Measurements from ENCODE around the gene DNAJC16.
A peak's percentile ranks its signal among the peaks of the same experiment; 100 is the strongest.
"Not testable (repeated sequence)": the region's sequence is repeated elsewhere in the genome, so short reads cannot be mapped to it uniquely, and the experiment has no call there.

Gene DNAJC16

DNA sequence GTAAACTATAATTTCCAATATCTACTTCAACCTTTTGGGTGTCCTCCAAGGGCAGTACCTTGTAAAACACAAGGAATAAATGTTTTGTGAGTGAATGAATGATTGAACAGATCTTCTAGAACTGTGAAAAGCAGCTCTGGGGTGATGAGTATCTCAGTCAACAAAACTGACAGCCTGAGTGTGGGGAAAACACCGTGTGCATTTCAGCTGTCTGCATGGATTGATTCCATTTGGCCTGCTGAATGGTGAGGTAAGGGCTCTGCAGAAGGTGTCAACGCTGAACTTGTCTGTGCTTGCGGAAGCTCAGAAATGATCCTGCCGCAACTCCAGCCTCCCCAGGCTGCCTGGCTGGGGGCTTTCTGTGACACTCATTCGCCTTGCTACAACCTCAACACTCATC lies 65.6 kb downstream of the DNAJC16 start:
- DNase-seq: no peak

DNA sequence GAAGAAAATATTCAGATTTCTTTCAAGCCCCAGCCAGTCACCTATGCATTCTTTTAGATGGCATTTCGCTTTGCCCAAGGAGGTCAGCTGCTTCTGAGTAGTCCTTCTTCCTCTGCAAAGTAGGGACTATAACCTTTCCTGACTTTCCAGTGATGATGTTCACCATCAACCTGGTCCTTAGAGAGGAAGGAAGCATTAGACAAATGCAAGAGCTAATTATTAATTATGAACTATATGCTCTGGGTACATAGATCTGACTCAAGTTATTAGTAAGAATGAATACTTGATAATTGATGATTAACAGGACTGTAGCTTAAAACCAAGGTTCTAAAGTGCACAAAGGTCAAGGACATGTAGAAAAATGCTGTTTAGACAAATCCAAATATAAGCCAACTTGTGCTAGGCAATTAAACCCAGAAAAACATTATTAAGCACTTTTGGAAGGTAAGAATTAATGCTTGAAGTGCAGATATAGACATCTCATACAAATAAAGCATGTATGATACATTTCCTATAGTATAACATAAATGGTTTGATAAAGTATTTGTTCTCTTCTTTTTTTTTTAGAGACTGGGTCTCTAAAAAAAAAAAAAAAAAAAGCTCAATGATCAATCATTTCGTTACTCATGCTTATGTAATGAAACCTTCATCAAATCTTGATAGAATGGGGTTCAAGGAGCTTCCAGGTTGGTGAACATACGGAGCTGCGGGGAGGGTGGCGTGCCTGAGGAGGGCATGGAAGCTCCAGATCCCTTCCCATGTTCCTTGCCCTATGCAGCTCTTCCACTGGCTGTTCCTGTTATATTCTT lies 69.4 kb downstream of the DNAJC16 start:
- DNase-seq: no peak

DNA sequence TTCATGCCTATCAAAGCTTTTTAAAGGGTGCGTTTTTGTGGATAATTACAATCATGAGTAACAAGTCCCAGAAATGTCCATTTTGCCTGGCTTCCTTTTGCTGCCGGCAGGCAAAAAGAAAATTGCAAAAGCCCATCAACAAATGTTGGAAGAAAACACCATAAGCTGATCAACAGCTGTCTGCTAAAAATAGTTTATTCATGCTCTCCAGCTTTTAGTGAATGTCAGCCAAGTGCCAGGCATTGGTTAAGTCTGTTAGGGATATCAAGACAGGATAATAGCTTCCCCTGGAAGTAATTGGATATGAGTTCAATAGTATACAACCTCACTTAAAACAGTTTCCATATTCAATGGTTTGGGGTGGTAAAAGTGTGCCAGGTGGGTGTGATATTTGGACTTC lies 71.8 kb downstream of the DNAJC16 start:
- DNase-seq: no peak

GRCh38 chr1:15603050-15603965 lies 76.7 kb downstream of the DNAJC16 start:
- peak; percentile 89 for DNase-seq

DNA sequence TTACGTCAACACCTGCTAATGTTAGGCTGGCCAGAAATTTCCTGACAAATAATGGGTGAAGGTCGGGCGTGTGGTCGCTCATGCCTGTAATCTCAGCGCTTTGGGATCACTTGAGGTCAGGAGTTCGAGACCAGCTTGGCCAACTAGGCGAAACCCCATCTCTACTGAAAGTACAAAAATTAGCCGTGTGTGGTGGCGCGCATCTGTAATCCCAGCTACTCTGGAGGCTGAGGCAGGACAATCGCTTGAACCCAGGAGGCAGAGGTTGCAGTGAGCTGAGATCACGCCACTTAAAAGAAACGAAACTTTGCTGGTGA lies 77.3 kb downstream of the DNAJC16 start:
- DNase-seq: not testable (repeated sequence)

GRCh38 chr1:15604400-15604799 lies 77.8 kb downstream of the DNAJC16 start:
- not testable (repeated sequence) for DNase-seq

DNA sequence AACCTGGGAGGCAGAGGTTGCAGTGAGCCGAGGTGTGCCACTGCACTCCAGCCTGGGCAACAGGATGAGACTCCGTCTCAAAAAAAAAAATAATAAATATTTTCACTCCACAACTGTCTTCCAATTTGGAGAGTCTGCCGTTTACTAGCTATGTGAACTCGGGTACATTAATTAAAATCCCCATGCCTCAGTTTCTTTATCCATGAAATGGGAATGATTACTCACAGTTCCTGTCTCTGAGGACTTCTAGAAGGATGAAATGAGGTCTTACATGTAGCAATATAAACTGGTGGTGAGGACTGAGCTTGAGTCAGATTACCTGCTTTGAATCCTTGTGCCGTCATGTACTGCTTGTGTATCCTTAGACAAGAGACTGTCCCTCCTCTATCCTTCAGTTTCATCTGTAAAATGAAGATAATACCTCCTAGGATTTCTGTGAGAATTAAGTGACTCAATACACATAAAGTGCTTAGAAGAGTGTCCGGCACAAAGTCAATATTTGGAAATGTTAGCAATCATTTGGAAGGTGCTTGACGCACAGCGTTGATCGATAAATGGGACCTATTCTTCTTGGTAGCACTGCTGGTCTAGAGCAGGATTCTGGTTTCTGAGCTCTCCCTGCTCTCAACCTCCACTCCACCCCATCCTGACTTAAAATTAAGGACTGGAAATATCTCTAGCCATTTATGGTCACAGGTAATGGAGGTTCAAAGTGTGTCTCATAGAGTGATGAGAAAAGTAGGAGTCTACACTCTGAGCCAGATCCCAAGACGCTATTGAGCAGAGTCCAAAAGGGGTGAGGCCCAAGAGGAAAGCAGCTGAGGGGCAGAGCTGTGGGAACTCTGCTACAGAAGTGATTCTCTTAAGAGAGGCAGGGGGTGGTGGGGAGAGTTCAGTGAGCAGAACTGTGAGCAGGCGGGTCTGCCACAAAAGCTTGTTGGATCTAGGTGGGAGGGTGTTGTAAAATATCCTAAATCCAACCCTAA lies 79.0 kb downstream of the DNAJC16 start:
- DNase-seq: no peak

- DNase-seq: no peak
Measured at GRCh38 chr1:15609631-15610030, 83.0 kb downstream of the DNAJC16 start.

DNA sequence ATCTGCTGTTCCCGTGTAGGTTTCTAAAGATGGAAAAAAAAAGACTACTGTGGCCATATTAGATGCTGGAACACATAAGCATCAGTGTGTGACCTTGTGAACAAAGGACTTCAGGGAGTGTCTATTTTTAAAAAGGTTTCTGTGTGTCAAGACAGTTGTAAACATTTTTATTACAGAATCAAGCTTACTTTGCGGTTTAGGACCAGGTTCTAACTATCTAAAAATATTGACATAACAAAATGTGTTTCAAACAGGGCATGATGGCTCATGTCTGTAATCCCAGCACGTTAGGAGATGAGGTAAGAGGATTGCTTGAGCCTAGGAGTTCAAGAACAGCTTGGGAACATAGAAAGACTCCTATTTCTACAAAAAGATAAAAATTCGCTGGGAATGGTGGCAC lies 83.5 kb downstream of the DNAJC16 start:
- DNase-seq: no peak

DNA sequence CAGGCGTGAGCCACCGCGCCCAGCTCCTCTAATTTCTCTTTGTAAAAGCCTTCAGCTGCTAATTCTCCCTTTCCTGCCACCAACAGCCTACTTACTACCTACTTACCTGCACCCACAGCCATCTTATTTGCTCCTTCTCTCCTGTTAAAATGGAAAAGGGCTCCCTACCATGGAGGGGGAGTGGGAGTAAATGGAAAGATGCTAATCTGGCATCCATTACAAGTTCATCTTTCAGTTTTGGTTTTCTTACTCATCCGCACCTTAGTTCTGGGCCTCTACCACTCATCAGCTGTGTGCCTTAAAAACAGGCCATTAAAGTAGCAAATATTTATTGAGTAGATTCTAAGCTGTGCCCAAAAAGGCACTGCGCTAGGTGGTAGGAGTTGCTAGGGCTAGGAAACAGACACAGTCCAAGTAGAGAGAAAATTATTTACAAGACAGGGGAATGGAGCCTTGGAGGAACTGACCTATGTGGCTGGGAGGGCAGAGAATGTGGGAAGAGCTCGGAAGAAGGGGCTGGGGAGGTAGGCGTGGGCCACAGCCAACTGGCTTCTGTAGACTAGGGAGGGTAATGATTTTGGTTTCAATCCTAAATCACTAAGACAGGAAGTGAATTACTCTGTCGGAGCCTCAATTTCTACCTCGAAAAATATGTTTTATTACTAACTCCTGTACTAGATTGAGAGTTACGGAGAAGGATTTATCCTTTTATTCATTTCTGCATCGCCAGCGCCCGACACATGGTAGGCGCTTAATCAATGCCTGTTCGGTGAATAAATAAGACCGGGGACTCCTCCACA lies 89.9 kb downstream of the DNAJC16 start:
- DNase-seq: no peak

DNA sequence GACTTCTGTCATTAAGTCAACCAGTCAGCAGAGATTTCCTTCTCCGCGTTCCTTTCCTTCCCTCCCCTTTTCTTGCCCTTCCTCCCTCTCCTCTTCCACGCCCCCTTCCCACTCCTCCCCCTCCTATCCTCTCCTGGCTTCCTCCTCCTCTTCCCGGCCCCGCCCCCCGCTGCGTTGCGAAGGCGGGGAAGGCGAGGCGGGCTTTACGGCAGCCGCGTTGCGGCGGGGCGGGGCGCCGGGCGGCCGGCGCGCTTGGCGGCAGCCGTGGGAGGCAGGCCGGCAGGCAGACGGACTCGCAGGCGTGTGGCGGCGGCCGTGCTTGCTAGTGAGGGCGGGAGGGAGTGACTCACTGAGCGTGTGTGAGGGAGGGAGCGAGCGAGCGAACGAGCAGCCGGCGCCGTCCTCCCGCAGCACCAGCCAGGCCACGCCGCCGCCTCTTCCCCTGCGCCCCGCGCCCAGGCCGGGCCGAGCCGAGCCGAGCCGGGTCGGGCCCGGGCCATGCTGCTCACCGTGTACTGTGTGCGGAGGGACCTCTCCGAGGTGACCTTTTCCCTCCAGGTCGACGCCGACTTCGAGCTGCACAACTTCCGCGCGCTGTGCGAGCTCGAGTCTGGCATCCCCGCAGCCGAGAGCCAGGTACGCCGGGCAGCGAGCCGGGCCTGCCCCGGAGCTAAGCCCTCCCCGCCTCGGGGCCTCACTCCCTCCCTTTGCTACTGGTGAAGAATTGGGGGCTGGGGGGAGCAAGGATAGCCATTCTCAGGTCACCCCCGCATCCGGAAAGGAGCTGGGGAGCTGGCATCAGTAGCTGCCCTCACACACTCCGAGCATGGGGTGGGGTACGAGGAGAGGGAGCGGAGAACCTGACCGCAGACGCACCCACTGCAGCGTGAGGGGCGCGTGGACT lies 90.8 kb downstream of the DNAJC16 start, which contains the start of gene DDI2:
TSS of gene DDI2 (plus strand) at position 286 of the 904 bp plus-strand sequence. CDS start at position 499, 213 bp downstream.
- DNase-seq: peak; percentile 96

DNA sequence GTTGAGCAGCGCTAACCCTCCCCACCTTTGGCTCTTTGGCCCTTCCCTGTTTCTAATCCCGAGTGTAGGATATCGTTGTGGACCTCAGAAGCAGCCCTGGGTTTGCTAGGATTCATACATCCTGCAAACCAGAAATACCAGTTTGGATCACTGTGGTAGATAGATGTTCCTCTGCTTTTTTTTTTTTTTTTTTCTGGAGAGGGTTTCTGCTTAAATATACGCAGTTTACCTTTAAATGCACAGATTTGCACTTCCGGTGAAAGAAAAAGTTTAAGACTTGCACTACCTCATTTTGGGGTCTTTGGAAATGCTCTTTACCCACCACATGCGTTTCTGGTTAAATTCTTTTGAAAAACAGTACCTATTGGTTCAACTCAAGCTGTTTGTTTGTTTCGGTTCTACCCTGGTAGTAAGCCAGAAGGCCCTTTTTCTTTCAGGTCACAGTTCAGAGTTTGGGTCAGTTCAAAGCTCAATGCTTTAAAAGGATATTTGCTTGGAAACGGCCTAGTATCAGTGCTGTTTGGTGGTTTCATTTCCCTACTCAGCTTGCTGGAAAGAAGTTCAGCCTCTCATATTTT lies 91.5 kb downstream of the DNAJC16 start:
- no peak for DNase-seq

GRCh38 chr1:15618655-15619525 lies 92.2 kb downstream of the DNAJC16 start:
- no peak for DNase-seq

- no peak for DNase-seq
Measured at GRCh38 chr1:15620155-15620545, 93.5 kb downstream of the DNAJC16 start.

- no peak for DNase-seq
Measured at GRCh38 chr1:15620902-15621682, 94.4 kb downstream of the DNAJC16 start.

DNA sequence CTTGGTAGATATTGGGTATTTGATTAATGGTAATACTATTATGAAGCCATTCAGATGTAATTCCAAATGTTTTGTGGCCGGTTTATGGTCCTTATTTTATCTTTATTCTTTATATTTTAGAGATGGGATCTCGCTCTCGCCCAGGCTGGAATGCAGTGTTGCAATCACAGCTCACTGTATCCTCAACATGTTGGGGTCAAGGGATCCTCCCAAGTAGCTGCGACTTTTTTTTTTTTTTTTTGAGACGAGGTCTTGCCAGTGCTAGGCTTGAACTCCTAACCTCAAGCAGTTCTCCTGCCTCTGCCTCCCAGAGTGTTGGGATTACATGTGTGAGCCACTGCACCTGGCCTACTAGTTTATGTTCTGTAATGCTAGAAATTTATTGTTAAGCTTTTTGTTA lies 95.3 kb downstream of the DNAJC16 start:
- no peak for DNase-seq

GRCh38 chr1:15622712-15623373 lies 96.2 kb downstream of the DNAJC16 start:
- no peak for DNase-seq

- no peak for DNase-seq
Measured at GRCh38 chr1:15623435-15623834, 96.8 kb downstream of the DNAJC16 start.

All from NCI-H2227 treated with DMSO at 0.1 percent for 48 hours (cell line).